Smooth muscle cell of bladder (primary cell): ENCODE data around the gene TIMM8B. TPM values are rescaled to one million over a fixed set of nuclear protein-coding genes. Genes with fewer than 3 reads are reported as not detected.

Experiments used
- total RNA-seq: library from RNA; depleted of rRNA; stranded (reverse); fragments of >200 nt; gene quantifications from 2 replicates; pipeline ENCODE4 v1.2.3, GENCODE V29; 2014

Gene TIMM8B
- 69.3 and 93.7 TPM in 2 replicates for total RNA-seq

GRCh38 chr11:112086422-112087191, at the start of gene TIMM8B, which contains the start of gene SDHD:
TIMM8B (minus strand) TSS chr11:112086756; CDS start chr11:112086723, 33 bp downstream.
SDHD (plus strand) TSS chr11:112086873; CDS start chr11:112086908, 35 bp downstream.

GRCh38 chr11:112073941-112074811, 12.4 kb downstream of the TIMM8B start, which contains the start of the genes NKAPD1 and PIH1D2:
NKAPD1 (plus strand) TSS chr11:112074299; CDS start chr11:112075575, 1,276 bp downstream.
PIH1D2 (minus strand) TSS chr11:112074017; CDS start chr11:112073174, 843 bp downstream.

Other genes with a start within 250 kb of the TIMM8B start
- 30.9 and 40.1 TPM in 2 replicates for gene ALG9, start 215.2 kb downstream of the TIMM8B start, total RNA-seq
- gene FDXACB1, start 207.6 kb downstream of the TIMM8B start, total RNA-seq: 1.3 and 1.8 TPM in 2 replicates
- gene CFAP68, start 207.2 kb downstream of the TIMM8B start, total RNA-seq: 8.0 and 9.6 TPM in 2 replicates
- 5.1 and 12.7 TPM in 2 replicates for gene CRYAB, start 175.0 kb downstream of the TIMM8B start, total RNA-seq
- gene HSPB2, start 174.0 kb downstream of the TIMM8B start, total RNA-seq: 0.14 and 0.18 TPM in 2 replicates
- 0.83 TPM in 1 of 2 replicates, not detected in the other for gene C11orf52, start 167.8 kb downstream of the TIMM8B start, total RNA-seq
- gene DIXDC1, start 149.4 kb downstream of the TIMM8B start, total RNA-seq: 16.2 and 22.1 TPM in 2 replicates
- gene DLAT, start 61.3 kb downstream of the TIMM8B start, total RNA-seq: 31.7 and 35.0 TPM in 2 replicates
- gene PIH1D2, start 12.7 kb downstream of the TIMM8B start, total RNA-seq: 1.5 and 1.6 TPM in 2 replicates
- gene NKAPD1, start 12.5 kb downstream of the TIMM8B start, total RNA-seq: 22.2 and 25.7 TPM in 2 replicates
- gene SDHD, start 117 bp upstream of the TIMM8B start, total RNA-seq: 170 and 196 TPM in 2 replicates
- gene IL18, start 77.3 kb upstream of the TIMM8B start, total RNA-seq: 5.8 and 9.2 TPM in 2 replicates
- gene TEX12, start 80.6 kb upstream of the TIMM8B start, total RNA-seq: 0.14 and 0.28 TPM in 2 replicates
- gene BCO2, start 88.8 kb upstream of the TIMM8B start, total RNA-seq: 7.5 and 11.9 TPM in 2 replicates
- 66.3 and 67.7 TPM in 2 replicates for gene PTS, start 139.7 kb upstream of the TIMM8B start, total RNA-seq
- gene PLET1, start 174.1 kb upstream of the TIMM8B start, total RNA-seq: not detected in 2 replicates